Aorta (tissue), 5 donors: ENCODE results near the gene SLITRK2. TPM values are rescaled to one million over a fixed set of nuclear protein-coding genes. Genes with fewer than 3 reads are reported as not detected.

Experiments
- ATAC-seq: fragments of 200-7000 bp; cut with Tn5 transposase; one replicate; pipeline ENCODE4 v1.9.1; 2022; ENCODE audit warnings: moderate library complexity; ENCODE audit not compliant: low FRiP score
- DNase-seq, 2 donors: peaks; one replicate each; pipeline ENCODE4 v3.0.0-alpha.2; 2020
- H3K27ac ChIP-seq, 2 donors: one replicate each; pipeline ENCODE4 v1.5.1; 2013; ENCODE audit warnings: low read length in 2 of 2, mild to moderate bottlenecking in 2 of 2, moderate library complexity in 2 of 2, control low read depth in 1 of 2, inconsistent platforms in 1 of 2, low read depth in 1 of 2
- H3K27me3 ChIP-seq, 2 donors: one replicate each; pipeline ENCODE4 v1.6.1; 2013; ENCODE audit warnings: control low read depth in 1 of 2, low read length in 1 of 2, mild to moderate bottlenecking in 1 of 2, moderate library complexity in 1 of 2; ENCODE audit not compliant: insufficient read depth in 2 of 2, control insufficient read depth in 1 of 2
- H3K36me3 ChIP-seq, 2 donors: one replicate each; pipeline ENCODE4 v1.6.1; 2013; ENCODE audit warnings: control low read depth in 1 of 2, low read length in 1 of 2, mild to moderate bottlenecking in 1 of 2; ENCODE audit not compliant: insufficient read depth in 2 of 2, control insufficient read depth in 1 of 2
- H3K4me1 ChIP-seq, 2 donors: one replicate each; pipeline ENCODE4 v1.6.1; 2013; ENCODE audit warnings: low read length in 2 of 2, control low read depth in 1 of 2, mild to moderate bottlenecking in 1 of 2, moderate library complexity in 1 of 2; ENCODE audit not compliant: insufficient read depth in 2 of 2, control insufficient read depth in 1 of 2
- H3K4me3 ChIP-seq, 2 donors: one replicate each; pipeline ENCODE4 v1.5.1; 2013; ENCODE audit warnings: low read length in 2 of 2, control low read depth in 1 of 2, mild to moderate bottlenecking in 1 of 2
- H3K9me3 ChIP-seq: one replicate; pipeline ENCODE4 v1.6.1; 2013; ENCODE audit warnings: mild to moderate bottlenecking, low read length; ENCODE audit not compliant: control insufficient read depth
- WGBS, 2 donors: extraction: QIAGEN DNeasy Blood & Tissue Kit; methylation state at CpG; one replicate each; pipeline ENCODE4 v1.1.7; 2013; 5-methylcytosine and 5-hydroxymethylcytosine counted together
- intact Hi-C, 2 donors: fragments of 100-400 bp; cut with DNase I; formaldehyde crosslinking; loops; one replicate each; pipeline versions ENCODE4 v1.14.2 to v1.15.0; 2022
- polyA plus RNA-seq, 2 donors: library from polyadenylated mRNA; stranded (reverse); fragments of 200-250 nt; gene quantifications; one replicate each; pipeline ENCODE4 v1.2.3, GENCODE V29; 2013
- total RNA-seq, 2 donors: library from RNA; stranded (reverse); fragmentation: NEBNext Ultra II Directional; extraction: Animal tissue kit (Norgen Biotek cat#: 25700); gene quantifications; one replicate each; pipeline ENCODE4 v1.2.1, GENCODE V29; 2021
- donor health status: healthy with polysubstance abuse.
- donor health status: Bipolar disorder and iron deficiency.
- donor health status: DM: no; HTN: no; CAD: no.
- donor health status: DM: no; HTN: no; CAD: no.
- donor health status: DM: yes; HTN: yes; CAD: no.

SLITRK2 gene
- total and polyA plus RNA-seq, 4 donors = under 0.01 to 0.93 (median 0.48) TPM

DNA sequence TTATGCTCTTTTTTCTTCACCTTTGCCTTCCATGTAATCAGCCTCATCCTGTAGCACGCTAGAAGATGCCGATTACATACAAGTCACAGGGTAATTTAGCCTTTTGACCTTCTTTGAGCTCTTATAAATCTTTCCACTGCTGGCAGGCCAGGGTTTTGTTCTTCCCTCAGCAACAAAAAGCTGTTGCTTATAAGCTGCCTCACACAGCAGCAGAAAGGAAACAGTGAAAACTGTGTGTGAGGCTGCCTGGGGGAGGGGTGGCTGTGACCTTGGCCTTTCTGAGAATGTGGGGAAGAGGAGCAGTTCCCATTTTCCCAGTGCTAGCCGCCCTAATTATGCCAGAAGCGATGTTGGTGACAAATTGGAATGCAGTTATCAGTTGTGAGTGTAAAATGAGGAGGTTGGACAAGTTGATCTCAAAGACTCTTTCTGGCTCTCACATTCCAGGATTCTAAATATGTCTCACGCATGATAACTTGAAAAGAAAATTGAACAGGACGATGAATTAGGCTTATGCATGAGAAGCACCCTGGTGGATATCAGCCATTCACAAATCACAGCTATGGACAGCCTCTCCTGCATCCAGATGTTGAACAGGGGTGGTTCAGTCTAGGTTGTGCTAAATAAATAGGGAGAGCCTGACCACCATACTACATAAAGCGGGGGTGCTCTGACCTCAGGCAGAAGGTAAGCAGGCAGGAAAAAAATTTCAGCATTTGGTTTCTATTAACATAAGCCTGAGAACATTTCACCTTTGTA lies 25.7 kb downstream of the SLITRK2 start:
- no peaks in the 10 kb centered on the region for H3K4me1 ChIP-seq
- intact Hi-C loops = no loop called here
- no peak overlapping the region for H3K4me3 ChIP-seq
- 51 to 55% methylated on average over 7 of the region's 7 CpGs for WGBS, 2 donors
- H3K27ac ChIP-seq = no peak overlapping the region
- H3K36me3 ChIP-seq = no peaks in the 10 kb centered on the region
- H3K9me3 ChIP-seq = no peaks in the 10 kb centered on the region
- ATAC-seq = no peak
- DNase-seq = no peak
- no peaks in the 10 kb centered on the region for H3K27me3 ChIP-seq

DNA sequence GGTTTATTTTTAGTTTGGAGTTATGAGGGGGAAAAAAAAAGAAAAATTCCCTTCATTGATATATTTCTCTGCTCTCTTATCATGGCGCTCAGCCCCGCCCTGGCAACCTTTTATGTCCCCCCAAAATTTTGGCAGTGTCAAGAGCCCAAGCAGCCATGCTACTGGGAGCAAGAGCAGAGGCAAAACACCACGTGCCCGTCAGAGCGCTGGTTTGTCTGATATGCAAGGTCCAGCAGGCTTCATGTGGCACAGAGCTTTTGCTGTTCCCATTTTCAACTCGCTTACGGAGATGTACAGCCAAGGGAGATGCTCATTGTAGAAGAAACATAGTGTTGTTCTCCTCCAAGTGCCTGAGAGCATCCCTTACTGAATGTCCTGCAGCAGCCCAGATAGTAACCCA lies 27.3 kb downstream of the SLITRK2 start:
- H3K4me1 ChIP-seq = no peaks in the 10 kb centered on the region
- intact Hi-C loops = no loop called here
- DNase-seq (no peak), ATAC-seq (no peak)
- no peaks in the 10 kb centered on the region for H3K27me3 ChIP-seq
- no peak overlapping the region for H3K27ac ChIP-seq
- WGBS, 2 donors = 68 to 72% methylated on average over 7 of the region's 7 CpGs
- H3K4me3 ChIP-seq = no peak overlapping the region
- no peaks in the 10 kb centered on the region for H3K36me3 ChIP-seq
- H3K9me3 ChIP-seq = no peaks in the 10 kb centered on the region

- H3K4me3 ChIP-seq = no peak overlapping the region
- no peaks in the 10 kb centered on the region for H3K9me3 ChIP-seq
- intact Hi-C loops = no loop called here
- ATAC-seq (no peak), DNase-seq (no peak)
- no peaks in the 10 kb centered on the region for H3K36me3 ChIP-seq
- WGBS, 2 donors = 17 to 39% methylated on average over 2 of the region's 2 CpGs
- H3K27ac ChIP-seq = no peak overlapping the region
- H3K4me1 ChIP-seq = no peaks in the 10 kb centered on the region
- H3K27me3 ChIP-seq = no peaks in the 10 kb centered on the region
Measured at GRCh38 chrX:145848448-145848847, 30.8 kb downstream of the SLITRK2 start.

DNA sequence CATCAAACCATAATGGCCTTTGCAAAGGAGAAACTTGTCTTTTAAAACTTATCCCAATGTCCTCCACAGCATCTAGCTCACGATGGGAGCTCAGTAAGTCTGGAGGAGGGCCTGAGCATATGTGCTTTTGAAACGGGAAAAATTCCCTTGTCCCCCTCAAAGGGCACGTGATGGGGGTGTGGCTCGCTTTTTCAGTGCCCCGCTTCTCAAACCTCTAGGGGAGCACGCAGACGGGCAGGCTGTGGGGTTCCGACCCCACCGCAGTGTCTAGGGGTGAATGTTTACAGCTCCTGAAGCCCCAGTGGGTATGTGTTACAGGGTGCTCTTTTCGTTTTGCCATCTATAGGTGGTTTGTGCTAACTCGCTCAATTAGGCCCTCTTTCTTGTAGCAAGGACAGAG lies 31.2 kb downstream of the SLITRK2 start:
- DNase-seq = no peak
- H3K36me3 ChIP-seq = no peaks in the 10 kb centered on the region
- H3K27me3 ChIP-seq = no peaks in the 10 kb centered on the region
- H3K4me1 ChIP-seq = no peaks in the 10 kb centered on the region
- H3K4me3 ChIP-seq = no peak overlapping the region
- intact Hi-C loops = no loop called here
- 62 to 69% methylated on average over 11 of the region's 11 CpGs for WGBS, 2 donors
- no peak overlapping the region for H3K27ac ChIP-seq
- no peak for ATAC-seq
- no peaks in the 10 kb centered on the region for H3K9me3 ChIP-seq

DNA sequence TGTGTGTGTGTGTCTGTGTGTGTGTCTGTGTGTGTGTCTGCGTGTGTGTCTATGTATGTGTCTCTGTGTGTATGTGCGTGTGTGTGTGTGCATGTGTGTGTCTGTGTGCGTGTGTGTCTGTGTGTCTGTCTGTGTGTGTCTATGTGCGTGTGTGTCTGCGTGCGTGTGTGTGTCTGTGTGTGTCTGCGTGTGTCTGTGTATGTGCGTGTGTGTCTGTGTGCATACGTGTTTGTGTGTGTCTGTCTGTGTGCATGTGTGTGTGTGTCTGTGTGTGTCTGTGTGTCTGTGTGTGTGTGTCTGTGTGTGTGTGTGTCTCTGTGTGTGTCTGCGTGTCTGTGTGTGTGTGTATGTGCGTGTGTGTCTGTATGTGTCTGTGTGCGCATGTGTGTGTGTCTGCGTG lies 35.6 kb downstream of the SLITRK2 start:
- DNase-seq (no peak), ATAC-seq (no peak)
- no peaks in the 10 kb centered on the region for H3K4me1 ChIP-seq
- WGBS, 2 donors = 84 to 87% methylated on average over 13 of the region's 13 CpGs
- H3K27ac ChIP-seq = no peak overlapping the region
- H3K9me3 ChIP-seq = no peaks in the 10 kb centered on the region
- intact Hi-C loops = no loop called here
- H3K27me3 ChIP-seq = no peaks in the 10 kb centered on the region
- H3K36me3 ChIP-seq = no peaks in the 10 kb centered on the region
- no peak overlapping the region for H3K4me3 ChIP-seq

DNA sequence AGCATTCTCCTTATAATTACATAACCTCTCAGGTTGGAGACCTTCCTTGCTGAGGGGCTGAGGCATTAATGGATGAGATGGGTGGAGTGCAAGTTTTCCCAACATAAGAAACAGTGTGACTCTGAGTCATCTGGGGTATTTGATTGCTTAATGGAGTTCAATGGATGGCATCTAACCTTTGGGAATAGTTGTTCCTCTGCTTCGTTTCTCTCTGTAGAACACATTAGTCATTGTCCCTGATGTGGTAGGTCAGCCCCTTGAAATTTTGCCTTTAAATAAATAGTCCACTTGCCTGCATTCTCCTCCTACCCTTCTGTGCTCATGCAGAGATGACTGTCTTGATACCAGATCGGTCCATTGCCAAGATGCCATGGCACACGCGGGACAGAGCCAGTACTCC lies 38.6 kb downstream of the SLITRK2 start:
- no peaks in the 10 kb centered on the region for H3K27me3 ChIP-seq
- ATAC-seq (no peak), DNase-seq (no peak)
- no peak overlapping the region for H3K4me3 ChIP-seq
- no peaks in the 10 kb centered on the region for H3K9me3 ChIP-seq
- intact Hi-C loops = no loop called here
- H3K36me3 ChIP-seq = no peaks in the 10 kb centered on the region
- no peak overlapping the region for H3K27ac ChIP-seq
- no peaks in the 10 kb centered on the region for H3K4me1 ChIP-seq
- 79 to 80% methylated on average over 4 of the region's 4 CpGs for WGBS, 2 donors

DNA sequence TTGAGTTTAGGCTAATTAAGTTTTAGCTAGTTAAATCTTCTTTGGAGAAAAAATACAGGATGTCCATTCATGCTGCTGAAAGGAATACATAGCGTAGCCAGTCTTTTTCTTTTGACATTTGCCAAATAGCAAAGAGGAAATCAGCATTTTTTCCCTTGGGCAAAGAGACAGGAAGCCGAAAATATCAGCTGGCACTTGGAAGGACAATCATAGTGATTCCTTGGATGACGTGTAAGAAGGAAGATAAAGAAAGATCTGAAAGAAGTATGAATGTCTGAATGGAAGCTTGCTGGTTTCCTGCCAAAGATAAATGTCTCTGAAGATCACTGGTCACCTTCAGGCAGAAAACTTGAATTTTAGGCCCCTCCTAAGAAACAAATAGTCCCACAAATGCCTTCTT lies 44.2 kb downstream of the SLITRK2 start:
- no peak for ATAC-seq
- 26 to 29% methylated on average over 3 of the region's 3 CpGs for WGBS, 2 donors
- intact Hi-C loops = no loop called here
- Histone ChIP-seq H3K27me3 (no peaks in the 10 kb centered on the region), H3K4me1 (no peaks in the 10 kb centered on the region), H3K36me3 (no peaks in the 10 kb centered on the region), H3K9me3 (no peaks in the 10 kb centered on the region), H3K4me3 (no peak overlapping the region), H3K27ac (no peak overlapping the region)
- no peak for DNase-seq

DNA sequence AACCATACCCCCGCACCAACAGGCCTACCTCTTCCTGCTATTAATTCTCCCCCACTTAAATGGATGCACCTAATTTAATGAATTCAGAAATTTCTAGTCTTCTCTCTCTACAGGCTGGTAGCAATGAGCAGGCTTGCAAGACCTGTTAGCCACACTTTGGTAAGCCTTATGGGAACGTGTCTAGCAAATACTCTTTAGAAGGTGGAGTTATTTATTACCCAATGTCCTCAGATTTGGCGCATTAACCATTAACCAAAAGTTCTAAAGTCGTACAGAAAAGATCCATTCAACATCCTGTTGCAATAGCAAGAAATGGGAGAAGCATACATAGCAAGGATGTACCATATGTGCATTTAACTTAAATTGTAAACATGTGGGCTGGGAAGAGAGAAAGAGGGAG lies 47.5 kb downstream of the SLITRK2 start:
- Histone ChIP-seq H3K27me3 (no peaks in the 10 kb centered on the region), H3K27ac (no peak overlapping the region), H3K4me3 (no peak overlapping the region), H3K36me3 (no peaks in the 10 kb centered on the region), H3K4me1 (no peaks in the 10 kb centered on the region), H3K9me3 (no peaks in the 10 kb centered on the region)
- ATAC-seq (no peak), DNase-seq (no peak)
- 53 to 65% methylated on average over 4 of the region's 4 CpGs for WGBS, 2 donors
- intact Hi-C loops = no loop called here
